OCI-LY3 (cell line): ENCODE results near the gene MACO1.

Experiments used
- H2AFZ ChIP-seq: fragments of 200-600, 300-600 bp; shearing (Covaris generic); 2 replicates; pipeline ENCODE4 v1.6.0; 2014; ENCODE audit warnings: antibody characterized with exemption, low read depth, low read length
- H3K27ac ChIP-seq: fragments of 200-600, 300-600 bp; sonication (generic); 2 replicates; pipeline ENCODE4 v1.5.1; 2014; ENCODE audit warnings: mild to moderate bottlenecking, low read length, moderate library complexity, mixed read lengths
- H3K27me3 ChIP-seq: fragments of 200-600, 300-600 bp; sonication (generic); 2 replicates; pipeline ENCODE4 v1.6.1; 2014; ENCODE audit warnings: low read depth, low read length, mixed read lengths
- H3K36me3 ChIP-seq: fragments of 200-600, 300-600 bp; sonication (generic); replicated peaks from 2 replicates; pipeline ENCODE3; 2014; ENCODE audit warnings: low read depth, low read length, mixed read lengths
- H3K4me1 ChIP-seq: fragments of 300-600, 200-600 bp; sonication (generic); 2 replicates; pipeline ENCODE4 v1.6.1; 2014; ENCODE audit warnings: low read length, mixed read lengths
- H3K4me2 ChIP-seq: fragments of 200-600, 300-600 bp; sonication (generic); 2 replicates; pipeline ENCODE4 v1.6.1; 2014; ENCODE audit warnings: low read length, mixed read lengths
- H3K4me3 ChIP-seq: fragments of 300-600, 200-600 bp; sonication (generic); 2 replicates; pipeline ENCODE4 v1.5.1; 2014; ENCODE audit warnings: antibody characterized with exemption, mild to moderate bottlenecking, low read length, moderate library complexity
- H3K79me2 ChIP-seq: fragments of 300-600, 200-600 bp; shearing (Covaris generic); 2 replicates; pipeline ENCODE4 v1.6.1; 2014; ENCODE audit warnings: mild to moderate bottlenecking, low read length, mixed read lengths
- H3K9ac ChIP-seq: fragments of 300-600, 200-600 bp; shearing (Covaris generic); 2 replicates; pipeline ENCODE4 v1.6.0; 2014; ENCODE audit warnings: mild to moderate bottlenecking, low read length, moderate library complexity
- H3K9me3 ChIP-seq: fragments of 200-600, 300-600 bp; shearing (Covaris generic); 2 replicates; pipeline ENCODE4 v1.6.1; 2014; ENCODE audit warnings: low read length, mixed read lengths; ENCODE audit not compliant: insufficient read depth
- H4K20me1 ChIP-seq: fragments of 200-600, 300-600 bp; sonication (generic); 2 replicates; pipeline ENCODE4 v1.6.1; 2016; ENCODE audit warnings: low read length, mixed read lengths; ENCODE audit not compliant: insufficient read depth
- EZH2phosphoT487 ChIP-seq: fragments of 200-600 bp; shearing (Covaris generic); IDR thresholded peaks from 2 replicates; pipeline ENCODE4 v1.6.1; 2018; ENCODE audit warnings: antibody characterized with exemption, mixed run types, low read depth
- TF ChIP-seq, protein P1 (sequence below): fragments of 200-600, 300-600 bp; sonication (generic); IDR thresholded peaks from 2 replicates; pipeline ENCODE4 v1.5.1; 2014; ENCODE audit warnings: antibody characterized with exemption, low read length, low read depth

The MACO1 gene

GRCh38 chr1:25524568-25525360, 94.1 kb downstream of the MACO1 start:
- Histone ChIP-seq H3K9me3 (no peaks in the 10 kb centered on the region), H3K27me3 (peaks cover 4% of the 10 kb centered on the region; the same call in 1 of the 2 replicates), H3K27ac (no peak overlapping the region), H3K9ac (no peak overlapping the region), H3K4me1 (peaks cover 17% of the 10 kb centered on the region), H3K4me3 (no peak overlapping the region), H3K36me3 (no peaks in the 10 kb centered on the region), H3K4me2 (no peak overlapping the region), H2AFZ (no peak overlapping the region), H3K79me2 (no peaks in the 10 kb centered on the region), H4K20me1 (no peaks in the 10 kb centered on the region)
- no peak for TF ChIP-seq EZH2phosphoT487
- TF ChIP-seq, protein P1, sequence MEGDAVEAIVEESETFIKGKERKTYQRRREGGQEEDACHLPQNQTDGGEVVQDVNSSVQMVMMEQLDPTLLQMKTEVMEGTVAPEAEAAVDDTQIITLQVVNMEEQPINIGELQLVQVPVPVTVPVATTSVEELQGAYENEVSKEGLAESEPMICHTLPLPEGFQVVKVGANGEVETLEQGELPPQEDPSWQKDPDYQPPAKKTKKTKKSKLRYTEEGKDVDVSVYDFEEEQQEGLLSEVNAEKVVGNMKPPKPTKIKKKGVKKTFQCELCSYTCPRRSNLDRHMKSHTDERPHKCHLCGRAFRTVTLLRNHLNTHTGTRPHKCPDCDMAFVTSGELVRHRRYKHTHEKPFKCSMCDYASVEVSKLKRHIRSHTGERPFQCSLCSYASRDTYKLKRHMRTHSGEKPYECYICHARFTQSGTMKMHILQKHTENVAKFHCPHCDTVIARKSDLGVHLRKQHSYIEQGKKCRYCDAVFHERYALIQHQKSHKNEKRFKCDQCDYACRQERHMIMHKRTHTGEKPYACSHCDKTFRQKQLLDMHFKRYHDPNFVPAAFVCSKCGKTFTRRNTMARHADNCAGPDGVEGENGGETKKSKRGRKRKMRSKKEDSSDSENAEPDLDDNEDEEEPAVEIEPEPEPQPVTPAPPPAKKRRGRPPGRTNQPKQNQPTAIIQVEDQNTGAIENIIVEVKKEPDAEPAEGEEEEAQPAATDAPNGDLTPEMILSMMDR: no peak

- no peak overlapping the region for H2AFZ ChIP-seq
- no peaks in the 10 kb centered on the region for H3K79me2 ChIP-seq
- H3K9me3 ChIP-seq: no peaks in the 10 kb centered on the region
- H3K4me2 ChIP-seq: no peak overlapping the region
- no peaks in the 10 kb centered on the region for H3K36me3 ChIP-seq
- no peaks in the 10 kb centered on the region for H4K20me1 ChIP-seq
- H3K27ac ChIP-seq: no peak overlapping the region
- H3K4me3 ChIP-seq: no peak overlapping the region
- H3K4me1 ChIP-seq: peaks cover 14% of the 10 kb centered on the region
- no peak for TF ChIP-seq EZH2phosphoT487
- TF ChIP-seq, protein P1: no peak
- no peak overlapping the region for H3K9ac ChIP-seq
- H3K27me3 ChIP-seq: peaks cover 4% of the 10 kb centered on the region; the same call in 1 of the 2 replicates
These were observed 94.6 kb downstream of the MACO1 start for GRCh38 chr1:25525361-25525688.

- no peaks in the 10 kb centered on the region for H4K20me1 ChIP-seq
- H3K4me3 ChIP-seq: no peak overlapping the region
- H3K79me2 ChIP-seq: no peaks in the 10 kb centered on the region
- no peaks in the 10 kb centered on the region for H3K36me3 ChIP-seq
- no peak overlapping the region for H3K9ac ChIP-seq
- H3K4me1 ChIP-seq: peaks cover 11% of the 10 kb centered on the region
- H3K27ac ChIP-seq: no peak overlapping the region
- peaks cover 4% of the 10 kb centered on the region; the same call in 1 of the 2 replicates for H3K27me3 ChIP-seq
- no peaks in the 10 kb centered on the region for H3K9me3 ChIP-seq
- no peak overlapping the region for H2AFZ ChIP-seq
- TF ChIP-seq, protein P1: no peak
- no peak for TF ChIP-seq EZH2phosphoT487
- no peak overlapping the region for H3K4me2 ChIP-seq
These were observed 96.1 kb downstream of the MACO1 start for GRCh38 chr1:25526753-25527152.

GRCh38 chr1:25527226-25527846, 96.6 kb downstream of the MACO1 start:
- TF ChIP-seq, protein P1: no peak
- TF ChIP-seq EZH2phosphoT487: no peak
- H3K9ac ChIP-seq: no peak overlapping the region
- H2AFZ ChIP-seq: no peak overlapping the region
- H3K36me3 ChIP-seq: no peaks in the 10 kb centered on the region
- no peaks in the 10 kb centered on the region for H3K79me2 ChIP-seq
- no peak overlapping the region for H3K4me2 ChIP-seq
- H3K27ac ChIP-seq: no peak overlapping the region
- no peak overlapping the region for H3K4me3 ChIP-seq
- H4K20me1 ChIP-seq: no peaks in the 10 kb centered on the region
- peaks cover 5% of the 10 kb centered on the region for H3K4me1 ChIP-seq
- peaks cover 4% of the 10 kb centered on the region; the same call in 1 of the 2 replicates for H3K27me3 ChIP-seq
- no peaks in the 10 kb centered on the region for H3K9me3 ChIP-seq
